Activated CD8-positive, alpha-beta T cell treated with anti-CD3 and anti-CD28 coated beads for 36 hours (primary cell): ENCODE data around the gene MUC12. TPM values are rescaled to one million over a fixed set of nuclear protein-coding genes. Genes with fewer than 3 reads are reported as not detected.

ENCODE experiments used
- ATAC-seq: fragments of 200-7000 bp; cut with Tn5 transposase; one replicate; pipeline ENCODE4 v1.10.0; 2021; ENCODE audit warnings: mild to moderate bottlenecking, moderate library complexity
- CTCF ChIA-PET: fragments of 350-600 bp; sonication (Branson Sonifier 250); formaldehyde crosslinking; loops from one replicate; lab custom pipeline; 2021; ENCODE audit warnings: antibody characterized with exemption; lab: Charles Lee
- POLR2A ChIA-PET: fragments of 350-600 bp; sonication (Branson Sonifier 250); formaldehyde crosslinking; loops from one replicate; lab custom pipeline; 2021; ENCODE audit warnings: antibody characterized with exemption; lab: Charles Lee
- DNase-seq: peaks from one replicate; pipeline ENCODE4 v3.0.0-alpha.2; 2020
- H3K27ac Mint-ChIP-seq: one replicate; pipeline ENCODE4 v1.8.0; 2021; ENCODE audit warnings: mild to moderate bottlenecking, mixed read lengths
- H3K27me3 Mint-ChIP-seq: one replicate; pipeline ENCODE4 v1.8.0; 2021; ENCODE audit warnings: mixed read lengths
- H3K36me3 Mint-ChIP-seq: one replicate; pipeline ENCODE4 v1.8.0; 2021; ENCODE audit warnings: low read depth, mixed read lengths
- H3K4me1 Mint-ChIP-seq: one replicate; pipeline ENCODE4 v1.8.0; 2021; ENCODE audit warnings: low read depth, mixed read lengths
- H3K4me3 Mint-ChIP-seq: one replicate; pipeline ENCODE4 v1.8.0; 2021; ENCODE audit warnings: mild to moderate bottlenecking, moderate library complexity, mixed read lengths
- H3K9me3 Mint-ChIP-seq: one replicate; pipeline ENCODE4 v1.8.0; 2021; ENCODE audit warnings: mixed read lengths
- intact Hi-C: fragments of 100-400 bp; cut with micrococcal nuclease; formaldehyde crosslinking; loops from one replicate; pipeline ENCODE4 v1.10.0; 2022
- total RNA-seq, 2 experiments: library from RNA; stranded (reverse); gene quantifications; one replicate each; pipeline ENCODE4 v1.2.3, GENCODE V29; 2021
- TF ChIP-seq, protein P1 (sequence below): fragments of 200-600 bp; IDR thresholded peaks from one replicate; pipeline ENCODE4 v1.8.0; 2022; ENCODE audit warnings: antibody characterized with exemption, mild to moderate bottlenecking

Gene MUC12
- total RNA-seq, 2 experiments from 2014 or later, result 0.54 TPM; not detected in 1

DNA sequence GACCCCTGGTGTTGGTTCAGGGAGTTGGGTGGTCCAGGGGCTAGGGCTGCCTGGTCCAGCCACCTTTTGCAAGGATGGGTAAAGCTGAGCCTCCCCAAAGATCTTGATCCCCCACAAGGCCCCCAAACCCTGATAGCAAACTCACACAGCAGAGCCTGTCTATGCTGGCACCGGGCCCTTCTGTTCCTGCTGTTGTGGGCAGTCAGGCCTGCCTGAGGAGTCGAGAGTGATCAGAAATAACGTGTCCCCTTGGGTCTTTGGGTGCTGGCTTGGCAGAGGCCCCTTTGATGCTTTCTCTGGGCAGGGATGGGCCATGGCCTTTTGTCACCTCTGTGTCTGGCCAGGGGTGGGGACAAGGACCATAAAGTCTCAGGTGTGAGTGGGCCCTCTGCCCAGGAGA, 715 bp upstream of the MUC12 start:
- peaks cover 47% of the 10 kb centered on the region for H3K27me3 Mint-ChIP-seq
- CTCF ChIA-PET, result no interaction called here
- no peak for DNase-seq

DNA sequence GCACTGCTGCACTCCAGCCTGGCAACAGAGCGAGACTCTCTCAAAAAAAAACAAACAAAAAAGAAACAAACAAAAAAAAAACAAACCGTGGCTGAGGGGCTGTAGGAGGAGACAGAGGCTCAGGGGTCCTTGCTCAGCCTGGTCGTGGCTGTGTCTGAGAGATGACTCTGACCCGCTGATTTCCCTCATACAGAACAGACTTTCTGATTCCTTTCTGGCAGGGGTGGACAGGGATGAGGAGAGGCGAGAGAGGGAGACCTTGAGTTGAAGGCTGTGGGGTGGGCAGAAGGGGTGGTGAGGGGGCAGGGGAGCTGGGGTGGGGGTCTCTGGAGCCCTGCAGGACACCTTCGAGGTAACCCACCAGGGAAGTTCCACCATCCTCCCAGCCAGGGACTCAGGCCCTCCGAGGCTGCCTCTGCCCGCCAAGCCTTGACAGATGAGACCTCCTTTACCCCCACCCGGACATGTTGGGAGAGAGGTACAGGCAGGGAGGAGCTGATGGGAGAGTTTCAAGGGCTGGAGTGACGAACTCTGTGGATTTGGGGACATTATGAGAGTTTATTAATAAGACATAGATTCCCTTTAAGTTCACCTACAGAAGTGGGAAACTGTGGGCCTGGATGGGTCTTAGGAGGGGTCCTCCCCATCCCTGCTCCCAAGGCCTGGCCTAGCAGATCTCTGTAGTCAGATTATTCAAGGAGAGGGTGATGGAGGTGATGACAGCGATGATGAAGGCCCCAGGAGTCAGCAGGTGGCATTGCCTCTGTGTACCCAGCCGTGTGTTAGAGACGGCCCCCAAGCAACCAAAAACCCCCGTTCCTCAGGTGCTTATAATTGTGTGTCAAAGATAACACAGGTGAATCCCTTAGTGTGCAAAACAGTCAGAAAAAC, 2.0 kb downstream of the MUC12 start:
- Mint-ChIP-seq H3K4me3 (no peak overlapping the region), H3K27me3 (peaks cover 33% of the 10 kb centered on the region), H3K27ac (no peak overlapping the region), H3K4me1 (peaks cover 9% of the 10 kb centered on the region), H3K9me3 (peaks cover 3% of the 10 kb centered on the region), H3K36me3 (no peaks in the 10 kb centered on the region)
- TF ChIP-seq, protein P1, sequence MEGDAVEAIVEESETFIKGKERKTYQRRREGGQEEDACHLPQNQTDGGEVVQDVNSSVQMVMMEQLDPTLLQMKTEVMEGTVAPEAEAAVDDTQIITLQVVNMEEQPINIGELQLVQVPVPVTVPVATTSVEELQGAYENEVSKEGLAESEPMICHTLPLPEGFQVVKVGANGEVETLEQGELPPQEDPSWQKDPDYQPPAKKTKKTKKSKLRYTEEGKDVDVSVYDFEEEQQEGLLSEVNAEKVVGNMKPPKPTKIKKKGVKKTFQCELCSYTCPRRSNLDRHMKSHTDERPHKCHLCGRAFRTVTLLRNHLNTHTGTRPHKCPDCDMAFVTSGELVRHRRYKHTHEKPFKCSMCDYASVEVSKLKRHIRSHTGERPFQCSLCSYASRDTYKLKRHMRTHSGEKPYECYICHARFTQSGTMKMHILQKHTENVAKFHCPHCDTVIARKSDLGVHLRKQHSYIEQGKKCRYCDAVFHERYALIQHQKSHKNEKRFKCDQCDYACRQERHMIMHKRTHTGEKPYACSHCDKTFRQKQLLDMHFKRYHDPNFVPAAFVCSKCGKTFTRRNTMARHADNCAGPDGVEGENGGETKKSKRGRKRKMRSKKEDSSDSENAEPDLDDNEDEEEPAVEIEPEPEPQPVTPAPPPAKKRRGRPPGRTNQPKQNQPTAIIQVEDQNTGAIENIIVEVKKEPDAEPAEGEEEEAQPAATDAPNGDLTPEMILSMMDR, result no peak
- CTCF ChIA-PET, result no interaction called here
- intact Hi-C loops, result no loop called here
- POLR2A ChIA-PET, result no interaction called here
- no peak for ATAC-seq
- no peak for DNase-seq

More for the DNA sequence above, 715 bp upstream of the MUC12 start:
- Mint-ChIP-seq H3K27ac (no peak overlapping the region), H3K36me3 (no peaks in the 10 kb centered on the region), H3K9me3 (no peaks in the 10 kb centered on the region), H3K4me3 (no peak overlapping the region), H3K4me1 (peaks cover 13% of the 10 kb centered on the region)
- POLR2A ChIA-PET, result no interaction called here
- intact Hi-C loops, result loop anchor here (5.0 kb wide), 1 partner anchor 89 kb away; no protein-coding TSS in a partner anchor
- ATAC-seq, result no peak
- TF ChIP-seq, protein P1, result no peak

DNA sequence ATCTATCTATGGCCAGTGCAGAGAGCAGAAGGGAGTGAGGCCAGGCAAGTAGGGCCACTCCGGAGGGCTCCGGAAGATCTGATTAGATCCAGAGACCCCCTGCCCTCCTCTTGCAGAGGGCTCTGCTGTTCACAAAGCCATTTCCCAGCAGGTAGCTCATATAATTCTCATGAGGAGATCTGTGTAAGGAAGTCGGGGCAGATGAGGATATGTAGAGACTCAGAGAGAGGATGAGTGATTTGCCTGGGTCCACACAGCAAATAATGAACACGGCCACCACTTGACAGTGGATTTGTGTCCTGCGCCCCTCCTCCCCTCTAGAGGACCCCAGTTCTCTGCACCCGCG, 2.6 kb downstream of the MUC12 start:
- Mint-ChIP-seq H3K4me1 (peaks cover 5% of the 10 kb centered on the region), H3K9me3 (peaks cover 3% of the 10 kb centered on the region), H3K27ac (no peak overlapping the region), H3K27me3 (peaks cover 28% of the 10 kb centered on the region), H3K36me3 (no peaks in the 10 kb centered on the region), H3K4me3 (no peak overlapping the region)
- POLR2A ChIA-PET, result no interaction called here
- TF ChIP-seq, protein P1, result no peak
- CTCF ChIA-PET, result interaction anchor here (2.1 kb wide), 1 partner anchor 87 kb away, joined by 6 read pairs; no protein-coding TSS in a partner anchor
- ATAC-seq (no peak), DNase-seq (no peak)
- intact Hi-C loops, result no loop called here

DNA sequence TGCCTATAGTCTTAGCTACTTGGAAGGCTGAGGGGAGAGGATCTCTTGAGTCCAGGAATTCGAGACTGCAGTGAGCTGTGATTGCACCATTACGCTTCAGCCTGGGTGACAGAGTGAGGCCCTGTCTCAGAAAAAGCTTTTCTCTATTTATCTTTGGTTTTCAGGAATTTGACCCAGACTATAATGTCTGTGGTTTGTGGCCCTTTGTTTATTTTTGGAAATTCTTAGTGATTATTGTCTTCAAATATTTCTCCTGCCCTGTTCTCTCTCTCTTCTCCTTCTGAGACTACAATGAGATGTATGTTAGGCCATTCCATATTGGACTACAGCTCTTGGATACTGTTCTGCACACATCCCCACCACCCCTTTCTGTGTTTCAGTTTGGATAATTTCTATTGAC, 4.7 kb downstream of the MUC12 start:
- Mint-ChIP-seq H3K9me3 (peaks cover 3% of the 10 kb centered on the region), H3K4me1 (no peaks in the 10 kb centered on the region), H3K27me3 (peaks cover 10% of the 10 kb centered on the region), H3K36me3 (no peaks in the 10 kb centered on the region), H3K4me3 (no peak overlapping the region), H3K27ac (no peak overlapping the region)
- ChIA-PET POLR2A (no interaction called here), CTCF (interaction anchor here (2.1 kb wide), 1 partner anchor 85 kb away, joined by 6 read pairs; no protein-coding TSS in a partner anchor)
- TF ChIP-seq, protein P1, result no peak
- intact Hi-C loops, result no loop called here
- DNase-seq, result no peak
- ATAC-seq, result no peak

DNA sequence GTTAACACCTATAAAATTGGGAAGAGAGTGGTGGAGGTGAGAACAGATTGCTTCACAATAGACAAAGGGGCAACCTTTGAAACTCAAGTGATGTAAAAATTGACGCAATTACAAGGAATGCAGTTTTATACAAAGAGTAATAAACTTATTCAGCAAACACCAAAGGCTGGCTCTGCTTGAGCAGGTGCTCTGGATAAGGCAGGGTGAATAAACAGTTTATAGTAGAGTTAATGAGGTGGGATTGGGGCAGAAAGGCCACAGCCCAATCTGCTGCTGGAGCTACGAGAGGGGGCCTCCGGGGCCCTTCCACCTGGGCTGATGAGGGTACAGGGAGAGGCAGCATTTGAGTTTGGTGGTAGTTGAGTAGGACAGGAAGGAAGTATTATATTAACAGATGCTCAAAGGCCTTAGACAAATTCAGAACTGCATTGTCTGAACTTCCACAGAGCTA, 6.0 kb downstream of the MUC12 start:
- TF ChIP-seq, protein P1, result no peak
- Mint-ChIP-seq H3K4me3 (no peak overlapping the region), H3K27me3 (peaks cover 4% of the 10 kb centered on the region), H3K4me1 (no peaks in the 10 kb centered on the region), H3K36me3 (no peaks in the 10 kb centered on the region), H3K27ac (no peak overlapping the region), H3K9me3 (peaks cover 3% of the 10 kb centered on the region)
- intact Hi-C loops, result no loop called here
- DNase-seq, result no peak
- ATAC-seq, result no peak
- ChIA-PET CTCF (interaction anchor here (0.9 kb wide), 1 partner anchor 15 kb away, joined by 3 read pairs; no protein-coding TSS in a partner anchor), POLR2A (interaction anchor here (0.6 kb wide), 1 partner anchor 286 kb away, joined by 3 read pairs; no protein-coding TSS in a partner anchor)
